Smooth muscle cell (in vitro differentiated cells): ENCODE measurements around the gene HCAR3. TPM values are rescaled to one million over a fixed set of nuclear protein-coding genes. Genes with fewer than 3 reads are reported as not detected.
"Not testable (repeated sequence)": the region's sequence is repeated elsewhere in the genome, so short reads cannot be mapped to it uniquely, and the experiment has no call there.

ENCODE experiments used
- DNase-seq: peaks from one replicate; lab custom pipeline; 2025; ENCODE audit not compliant: unreplicated experiment; lab: John Stamatoyannopoulos, UW
- H2AFZ ChIP-seq: fragments of 200-600 bp; sonication (generic); 2 replicates; pipeline ENCODE4 v1.6.0; 2016; ENCODE audit warnings: antibody characterized with exemption, low read depth, mild to moderate bottlenecking
- H3F3A ChIP-seq: fragments of 200-600 bp; sonication (generic); 2 replicates; pipeline ENCODE4 v1.6.0; 2017; ENCODE audit warnings: antibody characterized with exemption, low read depth
- H3K27ac ChIP-seq: fragments of 200-600 bp; sonication (generic); 2 replicates; pipeline ENCODE4 v1.5.1; 2016; ENCODE audit warnings: low read depth, mild to moderate bottlenecking
- H3K27me3 ChIP-seq: fragments of 200-600 bp; sonication (generic); 2 replicates; pipeline ENCODE4 v1.6.1; 2016; ENCODE audit warnings: low read depth, mild to moderate bottlenecking
- H3K36me3 ChIP-seq: fragments of 200-600 bp; sonication (generic); 2 replicates; pipeline ENCODE4 v1.5.1; 2016; ENCODE audit warnings: low read depth
- H3K4me1 ChIP-seq: fragments of 200-600 bp; sonication (generic); 2 replicates; pipeline ENCODE4 v1.5.1; 2016; ENCODE audit warnings: low read depth
- H3K4me2 ChIP-seq: fragments of 200-600 bp; sonication (generic); 2 replicates; pipeline ENCODE4 v1.6.0; 2016; ENCODE audit warnings: mild to moderate bottlenecking
- H3K4me3 ChIP-seq: fragments of 200-600 bp; sonication (generic); 2 replicates; pipeline ENCODE4 v1.5.1; 2016; ENCODE audit warnings: mild to moderate bottlenecking
- H3K79me2 ChIP-seq: fragments of 200-600 bp; sonication (generic); 2 replicates; pipeline ENCODE4 v1.6.0; 2016; ENCODE audit warnings: low read depth, mild to moderate bottlenecking
- H3K9ac ChIP-seq: fragments of 200-600 bp; sonication (generic); 2 replicates; pipeline ENCODE4 v1.6.0; 2016; ENCODE audit warnings: low read depth
- H3K9me3 ChIP-seq: fragments of 200-600 bp; sonication (generic); replicated peaks from 2 replicates; pipeline ENCODE4 v1.5.1; 2016; ENCODE audit warnings: low read depth
- H4K20me1 ChIP-seq: fragments of 200-600 bp; sonication (generic); 2 replicates; pipeline ENCODE4 v1.6.0; 2016; ENCODE audit warnings: low read depth
- WGBS: methylation state at CpG from one replicate; pipeline ENCODE4 v1.1.7; 2016; ENCODE audit warnings: low lambda C conversion rate; 5-methylcytosine and 5-hydroxymethylcytosine counted together
- polyA plus RNA-seq: library from polyadenylated mRNA; unstranded; fragments of >200 nt; fragmentation: Nextera tagmentation; extraction: Ambion mirVana; gene quantifications from 2 replicates; pipeline ENCODE4 v1.2.1, GENCODE V29; 2016
- total RNA-seq: library from RNA; depleted of rRNA; stranded (reverse); fragments of >200 nt; gene quantifications from 2 replicates; pipeline ENCODE4 v1.2.3, GENCODE V29; 2014
- TF ChIP-seq, protein P1 (sequence below): fragments of 200-600 bp; sonication (generic); IDR thresholded peaks from 2 replicates; pipeline ENCODE4 v1.5.1; 2017; ENCODE audit warnings: borderline replicate concordance, mild to moderate bottlenecking, antibody characterized with exemption; ENCODE audit not compliant: insufficient read depth, poor library complexity, severe bottlenecking

Gene HCAR3
- total RNA-seq, result not detected in 2 replicates
- polyA plus RNA-seq, result 0.26 and 0.43 TPM in 2 replicates

DNA sequence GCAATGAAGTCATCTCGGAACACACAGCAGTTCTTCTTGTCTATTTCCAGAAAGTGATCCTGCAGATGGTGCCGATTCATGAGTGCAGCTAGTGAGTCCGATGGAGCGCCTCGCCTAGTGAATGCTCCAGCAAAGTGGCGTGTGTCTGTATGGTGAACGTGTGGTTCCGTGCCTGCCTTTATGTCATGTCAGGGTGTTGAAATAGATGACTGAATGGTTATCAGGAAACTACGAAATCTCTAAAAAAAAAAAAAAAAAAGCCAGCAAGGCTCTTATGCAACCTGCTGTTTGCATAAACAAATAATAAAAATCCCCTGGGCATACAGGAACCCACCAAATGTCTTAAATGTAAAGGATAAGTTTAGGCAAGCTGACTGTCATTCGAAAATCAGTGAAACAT is at the start of gene HCAR3:
TSS of gene HCAR3 (minus strand) at position 154 of the 400 bp plus-strand sequence. CDS start at position 80, 74 bp downstream.
- not testable (repeated sequence) for H3K9me3 ChIP-seq, H3K9ac ChIP-seq, H3K27me3 ChIP-seq, H3K4me3 ChIP-seq, DNase-seq, H3K79me2 ChIP-seq, H3K36me3 ChIP-seq, H2AFZ ChIP-seq, H3K4me1 ChIP-seq, H3K27ac ChIP-seq, H3K4me2 ChIP-seq, H3F3A ChIP-seq, H4K20me1 ChIP-seq
- 87% methylated on average over 10 of the region's 10 CpGs for WGBS

DNA sequence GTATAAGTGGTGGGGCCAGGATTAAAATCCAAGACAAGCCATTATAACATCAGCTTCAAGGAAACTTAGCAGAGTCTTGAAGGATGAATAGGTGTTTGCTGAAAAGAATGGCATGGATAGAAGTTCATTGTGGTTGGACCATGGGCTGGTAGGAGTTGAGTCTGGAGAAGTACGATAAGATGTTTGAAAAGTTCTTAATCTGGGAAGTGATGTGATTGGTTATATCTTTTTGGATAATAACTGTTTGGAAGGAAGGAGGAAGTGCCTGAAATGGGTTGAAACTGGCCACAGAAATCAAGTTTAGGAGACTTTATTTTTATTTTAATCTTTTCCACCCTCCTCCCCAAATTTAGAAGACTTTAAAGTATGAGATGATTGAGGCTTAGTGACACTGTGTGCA is 41.0 kb upstream of the HCAR3 start:
- Histone ChIP-seq H3K4me3 (no peak overlapping the region), H3K4me1 (peaks cover 9% of the 10 kb centered on the region), H2AFZ (no peak overlapping the region), H4K20me1 (peaks cover 40% of the 10 kb centered on the region), H3K9ac (no peak overlapping the region), H3K36me3 (peaks cover 13% of the 10 kb centered on the region), H3F3A (no peaks in the 10 kb centered on the region), H3K27me3 (no peaks in the 10 kb centered on the region), H3K27ac (no peak overlapping the region), H3K9me3 (no peaks in the 10 kb centered on the region), H3K79me2 (peaks cover 77% of the 10 kb centered on the region), H3K4me2 (no peak overlapping the region)
- no peak for DNase-seq
- TF ChIP-seq, protein P1, sequence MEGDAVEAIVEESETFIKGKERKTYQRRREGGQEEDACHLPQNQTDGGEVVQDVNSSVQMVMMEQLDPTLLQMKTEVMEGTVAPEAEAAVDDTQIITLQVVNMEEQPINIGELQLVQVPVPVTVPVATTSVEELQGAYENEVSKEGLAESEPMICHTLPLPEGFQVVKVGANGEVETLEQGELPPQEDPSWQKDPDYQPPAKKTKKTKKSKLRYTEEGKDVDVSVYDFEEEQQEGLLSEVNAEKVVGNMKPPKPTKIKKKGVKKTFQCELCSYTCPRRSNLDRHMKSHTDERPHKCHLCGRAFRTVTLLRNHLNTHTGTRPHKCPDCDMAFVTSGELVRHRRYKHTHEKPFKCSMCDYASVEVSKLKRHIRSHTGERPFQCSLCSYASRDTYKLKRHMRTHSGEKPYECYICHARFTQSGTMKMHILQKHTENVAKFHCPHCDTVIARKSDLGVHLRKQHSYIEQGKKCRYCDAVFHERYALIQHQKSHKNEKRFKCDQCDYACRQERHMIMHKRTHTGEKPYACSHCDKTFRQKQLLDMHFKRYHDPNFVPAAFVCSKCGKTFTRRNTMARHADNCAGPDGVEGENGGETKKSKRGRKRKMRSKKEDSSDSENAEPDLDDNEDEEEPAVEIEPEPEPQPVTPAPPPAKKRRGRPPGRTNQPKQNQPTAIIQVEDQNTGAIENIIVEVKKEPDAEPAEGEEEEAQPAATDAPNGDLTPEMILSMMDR, result no peak
- WGBS, result 100% methylated on average over 1 of the region's 1 CpG

DNA sequence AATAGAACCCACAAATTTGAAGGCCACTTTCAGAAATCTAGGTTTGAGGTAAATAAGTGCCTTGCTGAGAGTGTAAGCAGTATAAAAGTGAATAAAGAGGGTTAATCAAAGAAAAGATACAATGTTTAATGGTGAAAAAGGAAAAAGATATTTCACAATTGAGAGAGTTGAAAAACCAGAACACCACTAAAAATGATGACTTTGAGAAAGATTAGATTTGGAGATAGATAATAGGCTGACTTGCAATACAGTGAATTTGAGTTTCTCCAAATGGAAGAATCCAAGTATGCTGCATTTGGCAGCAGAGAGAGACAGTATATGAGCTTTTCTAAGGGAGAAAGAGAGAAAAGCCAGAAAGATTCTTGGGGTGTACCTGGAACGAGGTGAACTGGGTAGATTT is 38.2 kb upstream of the HCAR3 start:
- peaks cover 62% of the 10 kb centered on the region for H3K79me2 ChIP-seq
- H3K4me3 ChIP-seq, result no peak overlapping the region
- no peak overlapping the region for H3K27ac ChIP-seq
- no peaks in the 10 kb centered on the region for H3K9me3 ChIP-seq
- no peaks in the 10 kb centered on the region for H3K27me3 ChIP-seq
- 97% methylated on average over 1 of the region's 1 CpG for WGBS
- TF ChIP-seq, protein P1, result no peak
- DNase-seq, result no peak
- peaks cover 15% of the 10 kb centered on the region for H4K20me1 ChIP-seq
- H3K4me1 ChIP-seq, result peaks cover 15% of the 10 kb centered on the region
- peak overlapping the region; percentile 95 for H3K9ac ChIP-seq
- peaks cover 5% of the 10 kb centered on the region for H3K36me3 ChIP-seq
- H3K4me2 ChIP-seq, result no peak overlapping the region
- no peaks in the 10 kb centered on the region for H3F3A ChIP-seq
- H2AFZ ChIP-seq, result no peak overlapping the region

DNA sequence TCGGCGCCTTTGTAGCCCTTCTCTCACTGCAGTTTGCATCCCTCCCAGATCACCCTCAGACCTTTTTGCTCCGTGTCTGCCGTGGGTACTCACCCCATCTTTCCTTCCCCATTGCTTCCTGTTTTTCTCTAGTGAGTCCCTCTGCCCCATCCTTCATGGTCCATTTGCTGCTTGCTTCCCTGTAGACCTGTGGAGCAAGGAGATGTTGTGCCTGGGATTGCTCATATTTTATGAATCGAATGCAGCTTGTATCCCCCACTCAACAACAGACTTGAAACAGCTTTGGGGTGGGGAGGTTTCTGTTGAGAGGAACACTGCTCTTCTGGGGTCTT is 36.7 kb upstream of the HCAR3 start:
- peak overlapping the region; percentile 56 for H2AFZ ChIP-seq
- no peaks in the 10 kb centered on the region for H3K27me3 ChIP-seq
- H3K79me2 ChIP-seq, result peaks cover 51% of the 10 kb centered on the region
- peak overlapping the region; percentile 95 for H3K9ac ChIP-seq
- H3K36me3 ChIP-seq, result peaks cover 5% of the 10 kb centered on the region
- 12% methylated on average over 5 of the region's 5 CpGs for WGBS
- peaks cover 15% of the 10 kb centered on the region for H3K4me1 ChIP-seq
- TF ChIP-seq, protein P1, result no peak
- H4K20me1 ChIP-seq, result no peaks in the 10 kb centered on the region
- H3K4me2 ChIP-seq, result peak overlapping the region; percentile 86
- no peaks in the 10 kb centered on the region for H3K9me3 ChIP-seq
- DNase-seq, result no peak
- H3F3A ChIP-seq, result no peaks in the 10 kb centered on the region
- H3K27ac ChIP-seq, result peak overlapping the region; percentile 80
- H3K4me3 ChIP-seq, result peak overlapping the region; percentile 79
